Natural killer cell (primary cell): ENCODE measurements around the gene CAPS2. TPM values are rescaled to one million over a fixed set of nuclear protein-coding genes. Genes with fewer than 3 reads are reported as not detected.

Experiments
- ATAC-seq, 3 donors: fragments of 150-1000 bp in 2 of 3; fragments of 200-7000 bp in 1 of 3; cut with Tn5 transposase; 1 replicate in 1 of 3; 2 replicates in 2 of 3; pipeline ENCODE4 v1.10.0; 2021; ENCODE audit warnings: mild to moderate bottlenecking in 2 of 3, moderate library complexity in 2 of 3
- DNase-seq, 2 donors: peaks; one replicate each; pipeline versions ENCODE4 v3.0.0 to v3.0.0-alpha.2; 2013 to 2021; ENCODE audit warnings: mixed read lengths in 1 of 2
- H3K27ac ChIP-seq: one replicate; pipeline ENCODE4 v1.5.1; 2013; ENCODE audit warnings: mild to moderate bottlenecking, low read length
- H3K27me3 ChIP-seq: one replicate; pipeline ENCODE4 v1.6.1; 2013; ENCODE audit warnings: low read length; ENCODE audit not compliant: control insufficient read depth, insufficient read depth
- H3K36me3 ChIP-seq: one replicate; pipeline ENCODE4 v1.6.1; 2013; ENCODE audit warnings: low read length; ENCODE audit not compliant: control insufficient read depth, insufficient read depth
- H3K4me1 ChIP-seq: one replicate; pipeline ENCODE4 v1.6.1; 2013; ENCODE audit warnings: low read length; ENCODE audit not compliant: control insufficient read depth, insufficient read depth
- H3K4me3 ChIP-seq: one replicate; pipeline ENCODE4 v1.5.1; 2013; ENCODE audit warnings: low read length
- H3K9me3 ChIP-seq: one replicate; pipeline ENCODE4 v1.6.1; 2013; ENCODE audit warnings: low read length; ENCODE audit not compliant: control insufficient read depth, insufficient read depth
- H3K27ac Mint-ChIP-seq, 2 donors: one replicate each; pipeline ENCODE4 v1.8.0; 2022; ENCODE audit warnings: mild to moderate bottlenecking in 2 of 2, mixed read lengths in 2 of 2, moderate library complexity in 1 of 2
- H3K27me3 Mint-ChIP-seq, 2 donors: one replicate each; pipeline ENCODE4 v1.8.0; 2022; ENCODE audit warnings: low read depth in 2 of 2, mixed read lengths in 2 of 2
- H3K36me3 Mint-ChIP-seq: one replicate; pipeline ENCODE4 v1.8.0; 2022; ENCODE audit warnings: mixed read lengths
- H3K4me1 Mint-ChIP-seq, 2 donors: one replicate each; pipeline ENCODE4 v1.8.0; 2022; ENCODE audit warnings: mixed read lengths in 2 of 2
- H3K4me3 Mint-ChIP-seq: one replicate; pipeline ENCODE4 v1.8.0; 2022; ENCODE audit warnings: mild to moderate bottlenecking, moderate library complexity, mixed read lengths
- H3K9me3 Mint-ChIP-seq, 2 donors: one replicate each; pipeline ENCODE4 v1.8.0; 2022; ENCODE audit warnings: mixed read lengths in 2 of 2
- CTCF ChIP-seq: fragments of 200-600 bp; IDR thresholded peaks from one replicate; pipeline ENCODE4 v1.8.0; 2022; ENCODE audit warnings: antibody characterized with exemption
- WGBS: methylation state at CpG from one replicate; pipeline ENCODE4 v1.1.7; 2013; ENCODE audit warnings: missing lambda C conversion rate; ENCODE audit not compliant: insufficient coverage; 5-methylcytosine and 5-hydroxymethylcytosine counted together
- intact Hi-C: fragments of 100-400 bp; cut with micrococcal nuclease; formaldehyde crosslinking; loops from one replicate; pipeline ENCODE4 v1.14.2; 2022
- total RNA-seq, 4 donors: library from RNA; stranded (reverse); fragments of 120-200 nt in 1 of 4; gene quantifications; one replicate each; pipeline versions ENCODE4 v1.2.3 to v1.2.4, GENCODE V29; 2013 to 2022

Gene CAPS2
- total RNA-seq, 3 donors from 2014 or later (not counting 1 experiment from before 2014, with no cell fraction given): 9.2 to 9.6 (median 9.5) TPM

GRCh38 chr12:75366629-75367028 is 36.5 kb upstream of the CAPS2 start:
- WGBS: 86% methylated on average over 1 of the region's 1 CpG
- no peaks in the 10 kb centered on the region for H3K4me1 Mint-ChIP-seq

GRCh38 chr12:75364919-75365318 is 34.8 kb upstream of the CAPS2 start:
- Histone ChIP-seq H3K9me3 (no peaks in the 10 kb centered on the region), H3K27ac (no peak overlapping the region), H3K27me3 (no peaks in the 10 kb centered on the region), H3K4me3 (no peak overlapping the region), H3K4me1 (no peaks in the 10 kb centered on the region), H3K36me3 (no peaks in the 10 kb centered on the region)
- DNase-seq (no peak), ATAC-seq (no peak)
- no peak for TF ChIP-seq CTCF
- no peaks in the 10 kb centered on the region for H3K9me3 Mint-ChIP-seq
- H3K36me3 Mint-ChIP-seq: no peaks in the 10 kb centered on the region
- H3K4me3 Mint-ChIP-seq: no peak overlapping the region
- H3K4me1 Mint-ChIP-seq: no peaks in the 10 kb centered on the region
- intact Hi-C loops: no loop called here
- H3K27me3 Mint-ChIP-seq: no peaks in the 10 kb centered on the region
- H3K27ac Mint-ChIP-seq: no peak overlapping the region

More at GRCh38 chr12:75366629-75367028, 36.5 kb upstream of the CAPS2 start:
- DNase-seq (no peak), ATAC-seq (no peak)
- Histone ChIP-seq H3K27ac (no peak overlapping the region), H3K36me3 (no peaks in the 10 kb centered on the region), H3K4me3 (no peak overlapping the region), H3K9me3 (no peaks in the 10 kb centered on the region), H3K27me3 (no peaks in the 10 kb centered on the region), H3K4me1 (no peaks in the 10 kb centered on the region)
- intact Hi-C loops: no loop called here
- Mint-ChIP-seq H3K9me3 (no peaks in the 10 kb centered on the region), H3K4me3 (no peak overlapping the region), H3K27ac (no peak overlapping the region), H3K36me3 (no peaks in the 10 kb centered on the region), H3K27me3 (no peaks in the 10 kb centered on the region)
- TF ChIP-seq CTCF: no peak

DNA sequence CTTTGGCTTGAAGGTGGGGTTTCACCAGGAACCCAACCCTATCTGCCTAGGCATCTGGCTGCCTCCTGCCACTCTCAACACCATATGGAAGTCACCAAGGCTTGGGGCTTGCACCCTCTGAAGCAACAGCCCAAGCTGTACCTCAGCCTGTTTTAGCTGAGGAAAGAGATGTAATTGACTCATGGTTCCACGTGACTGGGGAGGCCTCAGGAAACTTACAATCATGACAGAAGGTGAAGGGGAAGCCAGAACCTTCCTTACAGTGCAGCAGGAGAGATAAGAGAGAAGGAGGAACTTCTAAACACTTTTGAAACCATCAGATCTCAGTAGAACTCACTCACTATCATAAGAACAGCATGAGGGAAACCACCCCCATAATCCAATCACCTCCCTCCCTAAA is 31.3 kb upstream of the CAPS2 start:
- WGBS: 45% methylated on average over 1 of the region's 1 CpG
- no peaks in the 10 kb centered on the region for H3K27me3 Mint-ChIP-seq
- no peaks in the 10 kb centered on the region for H3K4me1 Mint-ChIP-seq
- TF ChIP-seq CTCF: no peak
- no peak overlapping the region for H3K27ac Mint-ChIP-seq
- H3K36me3 Mint-ChIP-seq: no peaks in the 10 kb centered on the region
- Histone ChIP-seq H3K4me1 (no peaks in the 10 kb centered on the region), H3K9me3 (no peaks in the 10 kb centered on the region), H3K36me3 (no peaks in the 10 kb centered on the region), H3K4me3 (no peak overlapping the region), H3K27ac (no peak overlapping the region), H3K27me3 (no peaks in the 10 kb centered on the region)
- DNase-seq (no peak), ATAC-seq (no peak)
- intact Hi-C loops: no loop called here
- H3K9me3 Mint-ChIP-seq: no peaks in the 10 kb centered on the region
- H3K4me3 Mint-ChIP-seq: no peak overlapping the region

DNA sequence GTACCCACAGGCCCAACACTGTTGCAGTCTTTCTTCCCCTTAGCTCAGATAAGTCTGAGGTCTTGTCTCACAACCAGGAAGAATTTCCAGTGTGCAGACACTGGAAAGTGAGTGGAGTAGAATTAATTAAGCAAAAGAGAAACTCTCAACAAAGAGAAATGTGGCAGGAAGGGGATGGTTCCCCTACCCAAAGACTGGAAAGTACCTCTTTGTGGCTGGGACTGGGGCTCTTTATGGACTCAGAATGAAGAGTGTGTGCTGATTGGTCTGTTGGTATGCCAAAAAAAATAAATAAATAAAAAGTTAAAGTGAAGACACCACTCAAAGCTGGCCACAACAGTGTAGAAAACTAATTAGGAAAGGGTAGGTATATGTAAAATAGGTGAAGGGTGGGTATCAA is 30.8 kb upstream of the CAPS2 start:
- intact Hi-C loops: no loop called here
- no peaks in the 10 kb centered on the region for H3K36me3 ChIP-seq
- H3K4me1 ChIP-seq: no peaks in the 10 kb centered on the region
- Mint-ChIP-seq H3K27ac (no peak overlapping the region), H3K9me3 (no peaks in the 10 kb centered on the region), H3K4me3 (no peak overlapping the region), H3K4me1 (no peaks in the 10 kb centered on the region), H3K27me3 (no peaks in the 10 kb centered on the region), H3K36me3 (no peaks in the 10 kb centered on the region)
- no peak overlapping the region for H3K4me3 ChIP-seq
- no peak for TF ChIP-seq CTCF
- no peaks in the 10 kb centered on the region for H3K9me3 ChIP-seq
- H3K27ac ChIP-seq: no peak overlapping the region
- no peaks in the 10 kb centered on the region for H3K27me3 ChIP-seq
- ATAC-seq (peak in 1 of 3 donors; percentile 51), DNase-seq (peak in 1 of 2 donors; percentile 14)
